ENCODE measurements around the gene NPHP3. TPM values are rescaled to one million over a fixed set of nuclear protein-coding genes. Genes with fewer than 3 reads are reported as not detected.
A peak's percentile ranks its signal among the peaks of the same experiment; 100 is the strongest.

Gene NPHP3
- total and polyA plus RNA-seq, 2 experiments from 2014 or later: 11.6 to 27.2 TPM

DNA sequence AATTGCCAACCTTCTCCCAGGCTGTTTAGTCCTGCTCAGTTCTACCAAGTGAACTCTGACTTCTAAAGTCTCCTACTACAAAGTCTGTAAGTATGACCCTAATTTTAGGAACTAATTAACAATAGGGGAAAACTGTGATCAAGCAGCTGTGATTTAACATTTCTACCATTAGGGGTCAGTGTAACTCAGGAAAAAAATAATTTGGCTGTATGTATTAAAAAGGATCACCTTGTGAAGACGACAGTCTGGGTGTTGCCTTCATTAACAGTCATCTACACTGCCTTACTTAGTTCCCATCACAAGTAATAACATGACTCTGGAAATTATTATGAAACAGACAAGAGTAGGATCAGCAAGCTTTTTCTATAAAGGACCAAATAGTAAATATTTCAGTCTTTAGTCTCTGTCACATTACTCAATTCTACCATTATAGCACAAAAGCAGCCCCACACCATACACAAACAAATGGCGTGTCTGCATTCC, 4.2 kb upstream of the NPHP3 start:
- Histone ChIP-seq H3K36me3 (ENCODE audit: low read depth) (no peaks in the 10 kb centered on the region), H4K20me1 (ENCODE audit: insufficient read depth) (no peaks in the 10 kb centered on the region), H3K9me2 (ENCODE audit: insufficient read depth) (no peaks in the 10 kb centered on the region), H2AFZ (peak overlapping the region; percentile 51), H3K9ac (no peak overlapping the region), H3K4me3 (no peak overlapping the region), H3F3A (ENCODE audit: insufficient read depth) (peaks cover 15% of the 10 kb centered on the region), H3K27me3 (replicated peaks; ENCODE audit: insufficient read depth) (no peaks in the 10 kb centered on the region), H3K79me2 (ENCODE audit: insufficient read depth) (peaks cover 5% of the 10 kb centered on the region), H3K27ac (no peak overlapping the region), H3K4me2 (ENCODE audit: unreplicated experiment) (no peak overlapping the region), H3K9me3 (ENCODE audit: low read depth) (no peaks in the 10 kb centered on the region), H3K4me1 (ENCODE audit: insufficient read depth) (peaks cover 9% of the 10 kb centered on the region)
- in situ Hi-C loops (cut with MboI): no loop called here
- TF ChIP-seq EZH2 (IDR thresholded peaks at IDR 0.05; ENCODE audit: insufficient read depth, poor library complexity, severe bottlenecking): no peak
- TF ChIP-seq EZH2phosphoT487 (IDR thresholded peaks at IDR 0.05; ENCODE audit: insufficient read depth, low read depth): no peak
- 0 to 2% methylated on average over 2 of the region's 2 CpGs for WGBS, 2 experiments (ENCODE audit: low coverage in 1 of 2, low lambda C conversion rate in 2 of 2, missing lambda C conversion rate in 2 of 2)
- DNase-seq: peak; percentile 34

DNA sequence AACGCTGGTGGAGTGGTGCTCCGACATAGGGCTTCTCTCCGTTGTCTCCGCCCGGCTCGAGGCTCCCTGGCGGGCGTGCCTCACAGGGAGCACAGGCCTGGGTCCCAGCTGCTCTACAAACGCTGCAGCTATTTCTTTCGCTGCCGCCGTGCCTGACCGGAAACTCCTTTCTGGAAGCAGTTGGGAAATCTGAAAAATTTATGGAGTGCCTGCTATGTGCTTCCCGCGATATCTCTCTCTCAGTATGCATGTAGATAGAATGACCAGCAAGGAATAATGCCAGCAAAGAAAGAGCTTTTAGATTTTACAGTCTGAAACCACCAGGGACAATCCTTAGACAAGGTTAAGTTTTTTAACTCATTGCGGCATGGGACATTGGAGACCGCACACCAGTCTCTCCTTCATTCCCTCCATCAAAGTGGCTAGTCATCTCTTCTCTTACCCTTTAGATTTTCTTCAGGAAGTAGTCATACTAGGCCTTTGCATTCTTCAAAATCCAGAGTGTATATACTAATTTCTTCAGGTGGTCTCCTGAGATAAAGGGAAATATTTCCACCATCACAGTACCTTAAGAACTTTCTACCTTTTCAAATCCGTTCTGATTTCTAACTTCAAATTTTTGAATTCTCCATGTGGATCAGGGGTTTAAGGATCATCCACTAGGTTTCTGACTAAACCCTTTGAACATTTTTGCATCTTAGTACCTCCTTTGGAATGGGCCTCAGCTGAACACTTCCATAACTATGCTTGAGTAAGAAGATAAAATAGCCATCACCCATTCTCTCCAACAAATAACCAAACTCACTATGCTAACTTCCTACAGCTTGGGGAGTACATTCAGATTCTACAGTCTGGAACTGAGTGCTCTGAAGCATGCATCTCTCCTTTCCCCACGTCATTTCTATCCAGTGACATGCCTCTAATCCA, 1.1 kb upstream of the NPHP3 start:
- WGBS, 2 experiments (ENCODE audit: low coverage in 1 of 2, low lambda C conversion rate in 2 of 2, missing lambda C conversion rate in 2 of 2): 6 to 7% methylated on average over 18 to 19 of the region's 19 CpGs
- in situ Hi-C loops (cut with MboI): loop anchor here (25.0 kb wide), 1 partner anchor 889 kb away; no protein-coding TSS in a partner anchor
- peak overlapping the region; percentile 75 for H3K4me2 ChIP-seq (ENCODE audit: unreplicated experiment)
- peak overlapping the region; percentile 95 for H3K4me3 ChIP-seq
- H2AFZ ChIP-seq: peak overlapping the region; percentile 96
- peaks cover 15% of the 10 kb centered on the region for H3F3A ChIP-seq (ENCODE audit: insufficient read depth)
- H4K20me1 ChIP-seq (ENCODE audit: insufficient read depth): 0 out of 2 replicates have a peak, but pooled peaks cover 4% of the 10 kb centered on the region
- TF ChIP-seq EZH2phosphoT487 (IDR thresholded peaks at IDR 0.05; ENCODE audit: insufficient read depth, low read depth) (no peak), EZH2 (IDR thresholded peaks at IDR 0.05; ENCODE audit: insufficient read depth, poor library complexity, severe bottlenecking) (no peak)
- peaks cover 23% of the 10 kb centered on the region for H3K4me1 ChIP-seq (ENCODE audit: insufficient read depth)
- H3K9ac ChIP-seq: peak overlapping the region; percentile 77
- H3K27me3 ChIP-seq (replicated peaks; ENCODE audit: insufficient read depth): no peaks in the 10 kb centered on the region
- DNase-seq: peak; percentile 81
- H3K79me2 ChIP-seq (ENCODE audit: insufficient read depth): peaks cover 35% of the 10 kb centered on the region
- H3K36me3 ChIP-seq (ENCODE audit: low read depth): no peaks in the 10 kb centered on the region
- H3K27ac ChIP-seq: peak overlapping the region; percentile 71
- no peaks in the 10 kb centered on the region for H3K9me3 ChIP-seq (ENCODE audit: low read depth)
- no peaks in the 10 kb centered on the region for H3K9me2 ChIP-seq (ENCODE audit: insufficient read depth)

DNA sequence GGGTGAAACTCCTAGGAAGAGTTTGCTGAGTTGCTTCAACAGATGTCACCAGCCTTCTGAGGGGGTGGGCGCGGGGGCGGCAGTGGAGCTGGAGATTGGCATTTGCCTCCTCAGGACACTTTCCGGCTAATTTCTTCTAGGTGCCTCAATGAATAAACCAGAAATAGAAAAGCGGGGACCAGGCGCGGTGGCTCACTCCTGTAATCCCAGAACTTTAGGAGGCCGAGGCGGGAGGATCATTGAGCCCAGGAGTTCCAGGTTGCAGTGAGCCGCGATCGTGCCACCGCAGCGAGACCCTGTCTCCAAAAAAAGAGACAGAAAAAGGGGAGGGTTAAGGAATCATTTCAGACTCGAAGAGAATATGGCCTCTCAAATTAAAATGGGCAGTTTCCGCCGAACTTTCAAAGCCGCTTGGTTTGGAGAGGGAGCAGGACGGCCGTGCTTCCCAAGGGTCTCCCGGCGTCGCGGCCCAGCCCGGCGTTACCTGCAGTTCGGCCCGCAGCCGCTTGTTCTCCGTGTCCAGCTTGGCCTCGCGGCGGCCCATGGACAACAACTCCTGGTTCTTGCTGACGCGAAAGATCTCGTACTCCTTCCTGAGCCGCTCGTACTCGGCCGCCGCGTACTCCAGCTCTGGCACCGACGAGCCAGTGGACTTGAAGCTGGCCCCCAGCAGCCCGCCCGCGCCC, 587 bp downstream of the NPHP3 start:
- Histone ChIP-seq H3K4me2 (ENCODE audit: unreplicated experiment) (peak overlapping the region; percentile 78), H4K20me1 (ENCODE audit: insufficient read depth) (0 out of 2 replicates have a peak, but pooled peaks cover 4% of the 10 kb centered on the region), H2AFZ (peak overlapping the region; percentile 87), H3K36me3 (ENCODE audit: low read depth) (peaks cover 13% of the 10 kb centered on the region), H3K9me3 (ENCODE audit: low read depth) (no peaks in the 10 kb centered on the region), H3K27me3 (replicated peaks; ENCODE audit: insufficient read depth) (no peaks in the 10 kb centered on the region), H3K9me2 (ENCODE audit: insufficient read depth) (no peaks in the 10 kb centered on the region), H3K4me1 (ENCODE audit: insufficient read depth) (peaks cover 23% of the 10 kb centered on the region), H3F3A (ENCODE audit: insufficient read depth) (peaks cover 15% of the 10 kb centered on the region), H3K9ac (peak overlapping the region; percentile 96), H3K79me2 (ENCODE audit: insufficient read depth) (peaks cover 45% of the 10 kb centered on the region), H3K4me3 (peak overlapping the region; percentile 82), H3K27ac (peak overlapping the region; percentile 91)
- DNase-seq: peak; percentile 89
- TF ChIP-seq EZH2phosphoT487 (IDR thresholded peaks at IDR 0.05; ENCODE audit: insufficient read depth, low read depth) (no peak), EZH2 (IDR thresholded peaks at IDR 0.05; ENCODE audit: insufficient read depth, poor library complexity, severe bottlenecking) (no peak)
- in situ Hi-C loops (cut with MboI): loop anchor here (25.0 kb wide), 1 partner anchor 891 kb away; no protein-coding TSS in a partner anchor
- WGBS, 2 experiments (ENCODE audit: low coverage in 1 of 2, low lambda C conversion rate in 2 of 2, missing lambda C conversion rate in 2 of 2): 2 to 3% methylated on average over 43 to 46 of the region's 47 CpGs

DNA sequence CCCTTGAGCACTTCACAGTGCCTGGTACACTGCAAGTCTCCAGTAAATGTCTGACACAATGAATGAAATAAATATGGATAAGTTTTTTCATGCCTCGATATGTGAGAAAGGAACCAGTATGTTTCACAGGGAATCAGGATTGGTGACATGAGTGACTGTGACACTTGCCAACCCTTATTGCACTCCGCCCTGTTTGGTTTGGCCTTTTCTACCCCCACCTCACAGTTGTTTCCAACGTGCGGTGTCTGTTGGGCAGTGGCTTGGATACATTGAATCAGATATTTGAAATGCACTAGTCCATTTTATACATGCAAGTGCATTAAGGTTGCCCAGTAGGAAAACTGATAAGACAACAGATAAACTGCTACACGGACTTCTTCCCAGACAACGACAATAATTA, 2.0 kb downstream of the NPHP3 start:
- no peaks in the 10 kb centered on the region for H3K9me3 ChIP-seq (ENCODE audit: low read depth)
- H4K20me1 ChIP-seq (ENCODE audit: insufficient read depth): 0 out of 2 replicates have a peak, but pooled peaks cover 4% of the 10 kb centered on the region
- no peaks in the 10 kb centered on the region for H3K27me3 ChIP-seq (replicated peaks; ENCODE audit: insufficient read depth)
- no peak overlapping the region for H3K9ac ChIP-seq
- no peaks in the 10 kb centered on the region for H3K9me2 ChIP-seq (ENCODE audit: insufficient read depth)
- peak overlapping the region; percentile 82 for H3K4me3 ChIP-seq
- H2AFZ ChIP-seq: no peak overlapping the region
- no peak for TF ChIP-seq EZH2 (IDR thresholded peaks at IDR 0.05; ENCODE audit: insufficient read depth, poor library complexity, severe bottlenecking)
- peaks cover 15% of the 10 kb centered on the region for H3F3A ChIP-seq (ENCODE audit: insufficient read depth)
- in situ Hi-C loops (cut with MboI): loop anchor here (25.0 kb wide), 1 partner anchor 892 kb away; no protein-coding TSS in a partner anchor
- peaks cover 15% of the 10 kb centered on the region for H3K36me3 ChIP-seq (ENCODE audit: low read depth)
- H3K4me2 ChIP-seq (ENCODE audit: unreplicated experiment): peak overlapping the region; percentile 78
- DNase-seq: peak; percentile 17
- H3K4me1 ChIP-seq (ENCODE audit: insufficient read depth): peaks cover 23% of the 10 kb centered on the region
- WGBS, 2 experiments (ENCODE audit: low coverage in 1 of 2, low lambda C conversion rate in 2 of 2, missing lambda C conversion rate in 2 of 2): 47 to 56% methylated on average over 6 of the region's 6 CpGs
- no peak overlapping the region for H3K27ac ChIP-seq
- peaks cover 56% of the 10 kb centered on the region for H3K79me2 ChIP-seq (ENCODE audit: insufficient read depth)
